HuH-7.5 (cell line): ENCODE results near the gene HK2.
"Not testable (repeated sequence)": the region's sequence is repeated elsewhere in the genome, so short reads cannot be mapped to it uniquely, and the experiment has no call there.

Experiments used
- DNase-seq: peaks from one replicate; pipeline ENCODE4 v3.0.0; 2011; ENCODE audit warnings: low spot score

Gene HK2

DNA sequence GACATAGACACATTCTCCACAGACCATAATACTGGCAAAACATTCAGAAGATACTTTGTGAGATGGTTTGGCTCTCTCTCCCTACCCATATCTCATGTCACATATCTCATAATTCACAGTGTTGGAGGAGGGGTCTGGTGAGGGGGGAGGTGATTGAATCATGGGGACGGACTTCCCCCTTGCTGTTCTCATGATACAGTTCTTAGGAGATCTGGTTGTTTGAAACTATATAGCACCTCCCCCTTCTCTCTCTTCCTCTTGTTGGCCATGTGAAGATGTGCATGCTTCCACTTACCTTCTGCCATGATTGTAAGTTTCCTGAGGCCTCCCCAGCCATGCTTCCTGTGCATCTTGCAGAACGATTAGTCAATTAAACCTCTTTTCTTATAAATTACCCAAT, 61.1 kb downstream of the HK2 start:
- no peak for DNase-seq

DNA sequence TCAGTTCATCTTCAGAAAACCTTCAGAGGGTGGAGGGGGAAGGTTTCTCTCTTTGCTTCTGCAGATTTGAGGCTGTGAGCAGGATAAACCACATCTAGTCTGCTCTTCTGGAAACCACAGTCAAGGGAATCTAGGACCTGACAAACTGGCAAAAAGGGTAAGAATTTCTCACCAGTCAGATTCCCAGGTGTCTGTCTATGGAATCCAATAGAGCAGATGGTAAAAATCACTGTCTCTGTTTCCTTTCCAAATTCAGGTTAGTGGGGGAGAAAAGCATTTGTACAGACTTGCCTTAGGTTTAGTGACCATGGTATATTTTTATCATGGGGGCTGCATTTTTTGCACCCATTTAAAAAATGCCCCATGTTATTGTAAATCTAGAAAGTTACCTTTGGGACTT, 62.3 kb downstream of the HK2 start:
- DNase-seq, result no peak

DNA sequence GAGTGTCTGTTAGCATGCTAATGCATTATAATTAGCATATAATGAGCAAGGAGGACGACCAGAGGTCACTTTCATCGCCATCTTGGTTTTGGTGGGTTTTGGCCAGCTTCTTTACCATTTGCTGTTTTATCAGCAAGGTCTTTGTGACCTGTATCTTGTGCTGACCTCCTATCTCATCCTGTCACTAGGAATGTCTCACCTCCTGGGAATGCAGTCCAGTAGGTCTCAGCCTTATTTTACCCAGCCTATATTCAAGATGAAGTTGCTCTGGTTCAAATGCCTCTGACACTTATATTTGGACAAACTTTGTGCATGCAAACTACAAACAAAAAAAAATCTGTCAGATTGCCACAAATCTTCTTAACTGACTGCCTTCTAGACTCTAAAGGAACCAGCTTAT, 66.3 kb downstream of the HK2 start:
- not testable (repeated sequence) for DNase-seq

DNA sequence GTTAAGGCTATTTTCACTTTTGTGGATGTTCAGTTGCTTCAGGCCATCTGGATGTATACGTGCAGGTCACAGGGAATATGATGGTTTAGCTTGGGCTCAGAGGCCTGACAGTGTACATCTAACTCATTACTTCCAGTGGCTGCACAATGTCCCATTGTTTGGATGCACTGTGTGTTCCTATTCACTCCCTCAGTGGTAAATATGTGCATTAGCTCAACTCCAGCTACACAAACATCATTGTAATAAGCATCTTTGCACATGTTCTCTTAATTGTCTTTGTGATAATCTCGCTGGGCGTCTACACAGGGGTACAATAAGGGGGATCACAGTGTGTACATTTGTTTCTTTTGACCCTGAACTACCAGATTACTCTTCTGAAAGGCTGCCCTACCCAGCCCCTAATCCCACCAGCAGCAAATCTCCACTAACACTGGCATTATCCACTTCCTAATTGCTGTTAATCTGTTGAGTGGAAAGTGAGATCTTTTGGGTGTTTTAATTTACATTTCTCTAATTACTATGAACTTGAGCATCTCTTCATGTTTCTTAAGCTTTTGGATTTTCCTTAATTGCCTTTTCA, 68.4 kb downstream of the HK2 start:
- DNase-seq, result no peak

DNA sequence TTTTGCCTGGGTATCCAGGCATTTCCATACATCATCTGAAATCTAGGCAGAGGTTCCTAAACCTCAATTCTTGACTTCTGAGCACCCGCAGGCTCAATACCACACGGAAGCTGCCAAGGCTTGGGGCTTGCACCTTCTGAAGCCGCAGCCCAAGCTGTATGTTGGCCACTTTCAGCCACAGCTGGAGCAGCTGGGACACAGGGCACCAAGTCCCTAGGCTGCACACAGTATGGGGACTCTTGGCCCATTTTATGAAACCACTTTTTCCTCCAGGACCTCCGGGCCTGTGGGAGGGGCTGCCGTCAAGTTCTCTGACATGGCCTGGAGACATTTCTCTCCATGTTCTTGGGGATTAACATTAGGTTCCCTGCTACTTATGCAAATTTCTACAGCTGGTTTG, 72.5 kb downstream of the HK2 start:
- no peak for DNase-seq

DNA sequence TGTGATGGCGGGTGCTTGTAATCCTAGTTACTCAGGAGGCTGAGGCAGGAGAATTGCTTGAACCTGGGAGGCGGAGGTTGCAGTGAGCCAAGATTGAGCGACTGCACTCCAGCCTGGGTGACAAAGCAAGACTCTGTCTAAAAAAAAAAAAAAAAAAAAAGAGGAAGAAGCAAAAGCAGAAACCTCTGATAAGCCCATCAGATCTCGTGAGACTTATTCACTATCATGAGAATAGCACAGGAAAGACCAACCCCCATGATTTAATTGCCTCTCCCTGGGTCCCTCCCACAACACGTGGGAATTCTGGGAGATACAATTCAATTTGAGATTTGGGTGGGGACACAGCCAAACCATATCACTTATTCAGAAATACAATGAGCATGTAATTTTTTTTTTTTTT, 73.6 kb downstream of the HK2 start:
- DNase-seq, result not testable (repeated sequence)

DNA sequence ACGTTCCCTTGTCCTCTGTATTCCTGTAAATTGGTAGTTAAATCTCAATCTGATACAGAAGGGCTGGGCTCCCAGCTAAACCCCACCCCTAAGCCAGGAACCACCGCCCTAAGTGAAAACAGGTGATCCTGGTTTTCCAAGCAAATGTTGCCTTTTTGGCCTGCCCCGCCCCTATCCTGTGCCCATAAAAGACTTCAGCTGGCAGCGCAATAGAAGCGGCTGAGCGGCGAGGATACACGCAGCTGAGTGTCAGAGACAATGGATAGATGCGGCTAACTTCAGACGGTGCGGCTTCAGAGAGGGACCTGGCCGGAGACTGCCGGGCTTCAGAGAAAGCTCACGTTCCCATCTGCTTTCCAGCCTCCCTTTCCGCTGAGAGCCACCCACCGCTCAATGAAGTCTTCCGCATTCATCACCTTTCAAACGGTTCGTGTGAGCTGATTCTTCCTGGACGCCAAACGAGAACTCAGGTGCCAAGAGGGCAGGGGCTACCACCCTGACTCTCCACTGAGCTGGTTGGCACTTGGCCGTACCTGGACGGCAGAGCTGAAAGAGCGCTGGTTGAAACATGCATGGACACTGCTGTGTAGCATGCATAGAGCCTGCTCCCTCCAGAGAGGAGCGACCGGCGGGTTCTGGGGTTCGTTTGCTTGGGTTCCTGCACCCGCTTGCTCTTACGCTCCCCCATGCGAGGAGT, 75.0 kb downstream of the HK2 start:
- DNase-seq, result no peak

DNA sequence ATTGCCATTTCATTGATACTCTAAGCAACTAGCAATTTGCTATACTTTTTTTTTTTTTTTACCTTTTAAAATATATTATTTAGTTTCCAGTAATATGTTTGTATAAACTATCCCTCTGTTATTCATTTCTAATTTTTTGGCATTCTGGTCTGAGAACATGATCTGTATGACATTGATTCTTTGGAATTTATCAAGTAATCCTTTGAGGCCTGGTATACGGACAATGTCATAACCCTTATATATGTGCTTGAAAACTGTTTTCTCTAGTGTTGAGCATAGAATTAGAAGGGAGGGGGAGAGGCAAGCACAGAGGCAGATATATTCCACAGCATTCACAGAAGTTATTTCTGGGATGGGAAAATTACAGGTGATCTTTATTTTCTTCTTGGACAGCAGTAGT, 76.3 kb downstream of the HK2 start:
- DNase-seq, result no peak

DNA sequence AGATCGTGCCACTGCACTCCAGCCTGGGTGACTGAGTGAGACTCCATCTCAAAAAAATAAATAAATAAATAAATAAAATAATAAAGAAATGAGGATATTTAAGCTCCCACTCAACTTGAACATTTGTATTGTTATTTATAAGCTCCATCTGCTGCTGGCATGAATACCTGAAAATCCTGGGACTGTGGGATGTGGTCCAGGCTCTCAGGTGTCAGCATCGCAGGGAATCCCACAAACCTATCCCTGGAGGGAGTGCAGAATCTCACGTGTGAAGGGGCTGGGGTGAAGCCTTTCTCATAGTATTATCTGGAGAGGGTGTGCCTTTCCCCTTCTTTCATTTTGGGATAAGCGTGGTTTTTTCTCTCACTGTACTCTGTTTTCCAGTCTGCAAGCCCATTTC, 77.1 kb downstream of the HK2 start:
- DNase-seq, result no peak

DNA sequence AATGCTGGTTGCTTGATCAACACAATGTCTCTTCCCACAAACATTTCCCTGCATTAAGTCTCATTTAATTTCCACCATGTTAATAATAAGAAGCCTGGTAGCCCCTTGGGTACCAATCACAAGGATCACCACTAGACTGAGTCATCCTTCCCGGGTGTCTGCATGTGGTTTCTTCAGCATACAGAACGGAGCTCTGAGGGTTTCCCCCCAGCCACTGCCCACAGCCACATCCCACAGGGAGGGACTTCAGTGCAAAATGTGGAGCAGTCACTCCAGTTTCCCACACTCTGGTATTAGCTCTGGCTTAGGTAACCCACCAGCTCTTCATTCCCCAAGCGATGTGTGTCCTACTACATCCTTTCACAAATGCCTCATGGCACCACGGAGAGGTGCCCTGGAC, 81.8 kb downstream of the HK2 start:
- no peak for DNase-seq

DNA sequence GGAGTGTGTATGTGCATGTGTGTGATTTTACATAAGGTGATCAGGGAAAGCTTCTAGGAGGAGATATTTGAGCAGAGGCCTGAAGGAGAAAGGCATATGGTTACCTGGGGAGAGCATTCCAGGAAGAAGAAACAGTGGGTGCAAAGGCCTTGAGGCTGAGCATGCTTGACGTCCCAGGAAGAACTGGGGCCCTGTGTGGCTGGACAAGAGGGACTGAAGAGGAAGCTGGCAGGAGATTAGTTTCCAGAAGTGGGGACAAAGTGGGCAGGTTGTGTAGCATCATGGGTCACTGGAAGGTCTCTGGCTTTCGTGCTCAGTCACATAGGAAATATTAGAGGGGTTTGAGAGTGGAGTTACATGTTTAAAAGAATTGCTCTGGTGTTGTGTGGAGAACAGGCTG, 82.5 kb downstream of the HK2 start:
- no peak for DNase-seq

DNA sequence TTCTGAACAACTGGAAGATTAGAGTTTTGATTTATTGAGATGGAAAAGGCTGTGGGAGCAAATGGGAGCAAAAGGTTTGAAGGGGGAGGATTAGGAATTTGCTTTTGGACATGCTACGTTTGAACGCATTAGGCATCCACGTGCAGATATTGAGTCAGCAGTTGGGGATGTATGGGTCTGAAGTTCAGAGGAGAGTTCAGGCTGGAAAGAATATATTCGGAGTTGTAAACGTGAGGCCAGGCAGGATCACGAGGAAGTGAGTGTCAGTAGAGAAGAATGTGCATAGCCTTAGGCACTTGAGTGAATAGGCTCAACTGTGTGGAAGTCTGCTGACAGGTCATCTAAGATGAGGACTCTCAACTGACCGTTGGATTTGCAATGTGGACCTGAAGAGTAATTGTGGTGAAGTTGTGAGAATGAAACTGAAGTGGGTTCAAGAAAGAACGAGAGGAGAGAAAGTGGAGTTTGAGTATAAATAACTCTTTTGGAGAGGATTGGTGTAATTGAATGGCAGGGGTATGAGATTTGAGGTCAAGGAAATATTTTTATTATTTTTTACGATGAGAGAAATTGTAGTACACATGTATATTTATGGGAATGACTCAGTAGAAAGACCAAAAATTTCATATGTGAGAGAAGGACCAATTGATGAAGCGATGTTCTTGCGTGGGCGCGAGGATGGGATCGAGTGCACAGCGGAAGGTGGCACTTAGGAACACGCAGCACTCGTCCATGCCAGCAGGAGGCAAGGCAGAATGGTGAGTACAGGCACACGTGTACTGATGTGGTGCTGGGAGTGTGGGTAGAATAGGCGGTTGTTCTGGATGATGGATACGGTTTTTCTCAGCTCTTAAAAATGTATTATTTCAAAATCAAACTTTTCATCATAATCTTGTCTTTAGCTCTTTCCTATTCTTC, 84.0 kb downstream of the HK2 start:
- DNase-seq, result no peak

DNA sequence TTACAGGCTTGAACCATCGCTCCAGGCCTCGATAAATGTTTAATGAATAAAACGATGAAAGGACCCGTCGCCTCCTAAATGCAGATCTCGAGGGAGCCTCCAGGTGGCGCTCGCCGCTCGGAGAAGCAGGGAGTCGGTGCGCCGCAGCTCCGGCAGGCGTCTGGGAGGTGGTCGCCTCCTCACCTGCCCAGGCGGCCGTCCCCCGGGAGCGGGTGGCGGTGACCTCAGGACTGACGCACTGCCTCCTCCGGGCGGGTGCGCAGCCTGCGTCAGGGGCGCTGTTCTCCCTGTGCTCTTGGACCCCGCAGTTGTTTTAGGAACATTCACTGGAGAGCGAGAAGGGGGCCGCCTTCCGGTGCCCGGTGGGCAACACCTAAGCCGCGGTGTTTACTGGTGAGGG, 85.9 kb downstream of the HK2 start:
- peak; percentile 34 for DNase-seq

DNA sequence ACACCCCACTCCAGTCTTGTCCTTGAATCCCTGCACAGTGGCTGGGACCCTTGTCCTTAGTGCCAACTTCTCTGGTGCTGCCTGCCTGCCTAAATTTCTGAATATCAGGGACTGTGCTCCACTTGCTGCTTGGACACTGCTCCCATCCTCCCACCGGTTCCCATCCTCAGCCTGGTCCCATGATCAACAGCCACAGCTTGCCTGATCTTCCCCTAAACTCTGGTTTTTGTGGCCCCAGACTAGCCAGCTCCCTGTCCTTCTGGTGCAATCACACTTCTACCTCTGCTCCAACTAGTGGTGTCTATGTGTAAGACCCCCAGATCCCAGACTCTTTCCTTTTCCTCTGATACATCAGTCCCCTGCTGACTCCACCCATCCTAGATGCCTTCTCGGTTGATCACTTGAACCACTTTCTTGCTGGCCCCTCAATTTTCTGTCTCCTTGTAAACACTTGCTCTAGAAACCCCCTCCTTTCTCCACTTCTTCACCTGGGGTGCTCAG, 87.4 kb downstream of the HK2 start:
- DNase-seq, result no peak

DNA sequence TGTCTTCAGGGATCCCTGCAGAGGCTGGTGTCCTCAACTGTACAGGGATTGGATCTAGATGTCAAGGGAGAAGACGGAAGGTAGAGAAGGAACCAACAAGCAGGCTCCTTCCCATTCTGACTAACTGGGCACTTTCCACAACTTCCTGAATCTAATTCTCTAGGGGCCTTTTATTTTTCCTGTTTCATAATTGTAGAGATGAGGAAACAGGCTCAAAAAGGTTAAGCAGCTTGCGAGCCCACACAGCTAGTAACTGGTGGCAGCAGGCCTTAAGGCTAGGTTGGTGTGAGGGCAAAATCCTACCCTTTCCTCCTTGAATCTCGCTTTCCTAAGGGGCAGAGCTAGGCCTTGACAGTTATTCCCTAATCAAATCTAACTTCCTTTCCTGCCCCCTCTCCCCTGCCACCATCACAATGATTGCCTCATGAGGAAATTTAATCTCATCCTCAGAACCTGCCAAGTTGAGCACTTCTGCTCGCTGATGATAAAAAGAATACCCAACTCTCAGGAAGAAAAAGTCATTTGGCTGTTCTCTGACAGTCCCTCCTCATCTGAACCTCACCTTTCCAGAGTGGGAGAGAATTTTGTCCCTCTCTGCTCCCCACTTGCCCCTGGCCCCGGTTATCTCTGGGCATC, 88.8 kb downstream of the HK2 start:
- no peak for DNase-seq

DNA sequence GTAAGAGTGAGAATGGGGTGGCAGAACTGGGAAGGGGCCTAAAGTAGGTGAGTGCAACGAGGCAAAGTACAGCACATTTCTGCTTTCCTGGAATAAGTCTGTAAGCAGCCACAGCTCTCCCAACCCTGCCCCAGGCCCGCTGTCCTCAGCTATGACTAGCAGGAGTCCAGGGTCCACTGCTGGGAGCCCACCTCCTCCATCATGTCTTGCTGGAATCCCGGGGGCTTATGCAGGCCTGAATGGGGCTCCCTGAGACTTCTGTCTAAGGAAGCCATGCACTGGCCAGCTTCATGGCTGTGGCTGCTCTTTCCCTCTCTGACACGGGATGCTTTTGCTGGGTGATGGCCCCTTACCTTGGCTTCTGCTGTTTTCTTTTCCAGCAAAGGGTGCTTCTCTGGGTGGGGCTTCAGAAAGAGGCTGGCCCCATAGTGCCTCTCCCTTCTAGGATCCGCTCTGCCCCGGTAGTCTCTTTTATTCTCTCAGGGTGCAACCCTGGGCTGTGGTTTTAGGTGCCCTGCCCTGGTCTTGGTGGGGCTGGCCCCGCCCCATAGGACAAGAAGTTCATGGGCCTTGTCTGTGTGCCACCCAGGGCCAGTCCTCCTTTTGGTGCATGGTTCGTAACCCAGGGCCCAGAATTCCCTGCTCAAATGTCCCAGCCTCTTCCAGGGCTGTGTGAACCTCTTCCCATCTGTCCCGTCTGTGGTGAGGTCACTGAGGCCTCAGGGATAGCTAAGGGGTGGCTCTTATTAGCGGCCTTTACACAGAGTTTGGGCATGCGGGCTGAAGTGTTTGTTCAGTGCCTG, 90.7 kb downstream of the HK2 start:
- no peak for DNase-seq

DNA sequence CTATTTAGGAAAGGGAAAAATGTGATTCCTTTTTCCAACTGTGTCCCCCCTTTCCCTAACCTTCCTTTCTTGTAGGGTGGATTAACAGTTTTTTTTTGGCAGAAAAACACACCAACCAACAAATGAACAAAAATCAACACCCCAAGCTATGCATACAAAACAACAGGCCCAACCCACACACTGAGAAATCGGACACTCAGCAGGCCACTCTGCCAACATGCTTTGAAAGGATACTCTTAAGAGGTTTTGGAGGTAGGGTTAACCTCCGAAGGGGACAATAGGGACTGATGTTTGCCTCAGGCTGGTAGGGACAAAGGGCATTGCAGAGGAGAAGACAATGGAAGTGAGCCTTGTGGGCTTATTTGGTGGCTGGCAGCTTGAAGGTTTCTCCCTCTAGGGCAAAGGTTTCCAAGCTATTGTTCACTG, 91.4 kb downstream of the HK2 start:
- DNase-seq, result no peak

DNA sequence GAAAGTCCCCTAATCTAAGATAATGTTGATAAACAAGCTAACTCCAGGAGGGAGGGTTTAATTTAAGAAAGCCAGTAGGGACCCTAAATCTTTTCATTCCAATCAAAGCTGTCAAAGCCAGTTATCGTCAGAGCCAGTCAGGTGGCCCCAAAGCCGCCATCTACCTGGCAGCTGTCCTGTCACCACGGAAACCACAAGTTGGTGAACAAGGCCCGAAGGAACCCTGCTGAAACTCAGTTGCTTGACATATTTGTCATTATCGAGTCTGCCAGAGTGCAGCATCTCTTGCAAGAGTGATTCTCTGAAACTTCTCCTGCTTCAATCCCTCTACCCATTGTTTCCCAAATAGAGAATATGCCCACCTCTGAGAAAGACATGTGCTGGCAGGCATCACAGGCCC, 93.7 kb downstream of the HK2 start:
- DNase-seq, result no peak

DNA sequence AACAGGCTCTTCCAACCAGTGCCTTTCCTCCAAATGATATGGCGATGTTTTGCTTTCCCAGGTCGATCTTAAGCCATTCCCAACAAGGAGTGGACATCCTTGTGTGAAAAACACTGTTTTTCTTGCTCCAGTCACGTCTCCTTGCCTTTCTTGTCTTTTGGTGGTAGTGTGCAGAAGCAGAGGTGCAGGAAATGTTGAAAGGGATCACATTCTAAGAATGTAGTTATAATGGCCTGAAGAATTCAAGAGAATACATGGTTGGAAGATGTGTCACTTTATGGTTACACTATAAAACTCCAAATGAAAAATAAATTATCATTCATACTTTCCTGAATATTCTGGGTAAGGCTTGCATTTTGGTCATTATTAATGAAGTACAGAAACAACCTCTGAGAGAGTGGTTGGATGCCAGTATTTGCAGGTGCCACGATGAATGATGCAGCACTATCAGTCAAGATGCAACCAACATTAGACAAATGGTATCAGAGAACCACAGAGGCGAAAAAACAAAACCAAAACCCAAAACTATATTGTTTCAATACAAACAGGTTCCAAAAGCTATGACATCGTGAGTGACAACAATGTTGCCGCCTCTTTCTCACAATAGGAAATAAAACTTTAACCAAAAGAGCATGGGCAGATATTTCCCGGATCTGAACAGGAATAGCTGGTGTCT, 97.0 kb downstream of the HK2 start:
- DNase-seq, result no peak

DNA sequence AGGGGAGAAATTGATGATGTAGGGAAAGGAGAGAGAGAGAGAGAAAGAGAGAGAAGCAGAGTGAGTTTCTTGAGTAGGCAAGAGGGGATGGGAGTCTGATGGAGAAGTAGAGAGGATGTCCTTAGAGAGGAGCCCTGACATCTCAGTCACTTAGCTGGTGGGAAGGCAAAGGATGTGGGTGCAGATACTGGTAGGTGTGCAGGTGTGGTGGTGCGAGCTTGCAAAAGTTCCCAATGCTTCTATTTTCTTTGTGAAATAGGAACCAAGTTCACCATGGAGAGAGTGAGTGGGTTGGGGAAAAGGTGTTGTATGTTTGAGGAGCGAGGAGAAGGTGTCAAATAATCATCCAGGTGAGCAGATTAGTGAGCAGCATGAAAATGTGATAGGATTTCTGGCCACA, 98.0 kb downstream of the HK2 start:
- no peak for DNase-seq

DNA sequence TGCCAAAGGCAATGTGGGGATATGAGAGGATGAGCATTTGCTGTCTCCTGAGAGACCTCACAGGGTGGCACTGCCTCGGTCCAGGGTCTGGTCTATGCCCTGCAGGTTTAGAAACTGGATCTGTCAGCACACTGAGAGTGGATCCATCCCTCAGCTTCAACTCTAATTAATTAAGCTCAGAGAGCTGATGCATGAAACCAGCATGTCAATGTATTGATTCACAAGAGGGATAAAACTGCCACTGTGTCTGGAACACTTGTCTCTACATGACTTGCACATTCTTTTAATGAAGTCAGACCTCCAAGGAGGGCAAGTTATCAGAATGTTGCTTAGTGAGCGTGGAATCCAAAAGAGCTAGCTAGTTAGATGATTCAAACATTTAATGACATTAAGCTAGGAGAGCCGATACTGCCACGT, 102.1 kb downstream of the HK2 start:
- DNase-seq, result no peak
